Measurements from ENCODE around the gene CCDC40.

Gene CCDC40

GRCh38 chr17:80018917-80019651 lies 17.4 kb upstream of the CCDC40 start:
- no peak for DNase-seq (ENCODE audit: low read depth)

DNA sequence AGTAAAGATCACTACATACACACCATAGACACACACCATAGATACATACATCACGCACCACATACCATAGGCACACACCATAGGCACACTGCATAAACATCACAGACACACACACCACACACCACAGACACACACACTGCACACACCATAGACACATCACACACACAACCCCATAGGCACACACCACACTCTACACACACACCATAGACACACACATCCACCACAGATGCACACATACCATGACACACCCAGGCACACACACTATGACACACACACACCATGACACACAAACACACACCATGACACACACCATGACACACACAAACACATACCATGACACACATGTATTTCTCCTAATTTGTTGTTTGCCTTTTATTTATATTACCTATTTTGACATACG lies 14.8 kb upstream of the CCDC40 start:
- DNase-seq (ENCODE audit: low read depth) = no peak

DNA sequence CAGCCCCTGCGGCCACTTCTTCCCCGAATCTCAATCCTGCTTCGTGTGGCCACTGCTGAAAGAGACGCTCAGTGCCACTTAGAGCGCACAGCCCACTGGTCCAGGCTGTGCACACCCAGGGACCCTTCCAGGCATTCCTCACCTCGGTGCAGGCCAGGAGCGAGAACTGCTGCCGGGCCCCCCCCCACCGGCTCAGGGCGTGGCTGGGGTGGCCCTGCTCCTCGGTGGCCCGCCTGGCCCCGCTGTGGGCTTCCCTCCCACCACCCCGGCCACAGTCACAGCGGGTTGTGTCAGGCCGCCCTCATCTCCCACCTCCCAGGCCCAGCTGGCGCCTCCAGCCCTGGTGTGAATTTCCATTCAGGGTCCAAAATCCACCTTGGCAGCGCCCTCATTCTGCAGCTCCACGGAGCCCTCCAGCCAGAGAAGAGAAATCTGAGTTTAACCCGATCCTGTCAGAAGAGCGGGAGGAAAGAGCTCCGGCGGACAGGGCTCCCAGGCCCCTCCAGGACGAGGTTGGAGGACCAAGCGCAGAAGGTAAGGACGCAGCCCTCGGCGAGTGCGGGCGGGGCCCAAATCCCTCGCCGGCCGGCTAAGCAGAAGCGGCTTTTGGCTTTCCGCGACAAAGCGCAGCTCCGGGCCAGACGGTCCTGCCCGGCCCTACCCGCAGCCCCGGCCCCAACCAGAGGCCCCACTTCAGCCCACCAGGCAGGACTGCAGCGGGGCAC lies 12.8 kb upstream of the CCDC40 start:
- no peak for DNase-seq (ENCODE audit: low read depth)

- no peak for DNase-seq (ENCODE audit: low read depth)
Observed at GRCh38 chr17:80024206-80024972, 12.1 kb upstream of the CCDC40 start.

DNA sequence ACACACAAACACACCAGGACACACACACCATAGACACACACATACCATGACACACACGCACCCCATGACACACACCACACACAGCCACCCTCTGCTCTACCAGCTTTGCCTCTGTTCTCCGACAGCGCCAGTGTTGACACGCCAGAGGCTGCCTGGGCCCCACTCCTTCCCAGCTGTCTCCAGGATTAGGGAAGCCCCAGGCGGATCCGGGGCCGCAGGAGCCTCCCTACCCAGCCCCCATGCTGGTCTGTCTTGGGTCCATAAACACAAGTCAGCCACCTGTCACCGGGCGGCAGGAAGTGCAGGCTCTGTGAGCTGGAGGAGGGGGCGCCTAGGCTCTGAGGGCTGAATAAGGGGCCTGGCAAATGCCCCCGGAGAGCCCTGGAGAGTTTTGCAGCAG lies 11.3 kb upstream of the CCDC40 start:
- DNase-seq (ENCODE audit: low read depth) = no peak

GRCh38 chr17:80025796-80026195 lies 10.6 kb upstream of the CCDC40 start:
- DNase-seq (ENCODE audit: low read depth) = no peak

GRCh38 chr17:80026359-80027042 lies 9.9 kb upstream of the CCDC40 start:
- DNase-seq (ENCODE audit: low read depth) = no peak

DNA sequence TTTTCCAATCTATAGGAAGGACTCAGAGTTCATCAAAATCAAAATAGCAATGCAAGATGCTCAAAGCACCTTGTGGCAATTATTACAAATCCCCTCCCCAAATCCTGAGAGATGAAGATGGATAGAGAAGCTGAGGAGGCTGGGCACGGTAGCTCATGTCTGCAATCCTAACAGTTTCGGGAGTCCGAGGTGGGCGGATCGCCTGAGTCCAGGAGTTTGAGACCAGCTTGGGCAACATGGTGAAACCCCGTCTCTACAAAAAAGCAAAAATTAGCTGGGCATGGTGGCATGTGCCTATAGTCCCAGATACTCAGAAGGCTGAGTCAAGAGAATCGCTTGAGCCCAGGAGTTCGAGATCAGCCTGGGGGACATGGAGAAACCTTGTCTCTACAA lies 9.4 kb upstream of the CCDC40 start:
- no peak for DNase-seq (ENCODE audit: low read depth)

DNA sequence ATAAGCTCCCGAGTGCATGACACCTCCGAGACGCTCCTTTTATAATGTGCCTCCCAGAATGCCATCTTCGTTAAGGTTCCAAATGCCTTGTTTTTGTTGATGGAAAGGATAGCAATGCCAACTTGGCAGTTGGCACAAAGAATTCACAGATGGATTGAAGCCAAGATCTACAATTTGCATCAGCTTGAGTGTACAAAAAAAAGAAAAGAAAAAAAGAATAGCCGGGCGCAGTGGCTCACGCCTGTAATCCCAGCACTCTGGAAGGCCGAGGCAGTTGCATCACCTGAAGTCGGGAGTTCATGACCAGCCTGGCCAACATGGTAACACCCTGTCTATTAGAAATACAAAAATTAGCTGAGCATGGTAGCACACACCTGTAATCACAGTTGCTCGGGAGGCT lies 8.4 kb upstream of the CCDC40 start:
- DNase-seq (ENCODE audit: low read depth) = no peak

DNA sequence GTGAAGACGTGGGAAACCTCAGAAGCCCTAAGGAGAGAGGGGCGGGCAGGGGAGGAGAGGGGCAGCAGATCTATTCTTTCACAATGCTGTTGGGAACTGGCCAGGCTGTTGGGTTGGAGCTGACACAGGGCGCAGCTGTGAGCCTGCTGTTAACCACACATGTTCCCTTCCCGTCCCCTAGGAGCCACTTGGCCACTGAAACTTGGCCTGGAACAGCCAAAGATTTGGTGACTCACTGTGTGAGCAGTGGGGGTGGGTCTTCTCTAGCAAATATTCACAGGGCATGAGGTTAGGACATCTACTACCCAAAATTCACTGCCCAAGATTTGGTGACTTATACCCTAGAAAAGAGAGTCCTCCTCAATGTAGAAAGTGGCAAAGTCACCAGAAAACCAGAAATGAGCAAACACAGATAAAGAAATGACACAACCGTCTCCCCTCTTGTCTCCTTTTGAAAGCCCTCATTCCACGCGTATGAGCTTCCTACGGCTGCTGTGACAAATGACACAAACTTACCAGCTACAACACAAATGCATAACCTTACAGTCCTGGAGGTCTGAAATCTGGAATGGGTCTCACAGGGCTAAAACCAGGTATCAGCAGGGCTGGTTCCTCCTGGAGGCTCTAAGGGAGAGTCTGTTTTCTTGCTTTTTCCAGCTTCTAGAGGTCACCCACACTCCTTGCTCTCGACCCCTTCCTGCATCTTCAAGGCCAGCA lies 7.0 kb upstream of the CCDC40 start:
- no peak for DNase-seq (ENCODE audit: low read depth)

DNA sequence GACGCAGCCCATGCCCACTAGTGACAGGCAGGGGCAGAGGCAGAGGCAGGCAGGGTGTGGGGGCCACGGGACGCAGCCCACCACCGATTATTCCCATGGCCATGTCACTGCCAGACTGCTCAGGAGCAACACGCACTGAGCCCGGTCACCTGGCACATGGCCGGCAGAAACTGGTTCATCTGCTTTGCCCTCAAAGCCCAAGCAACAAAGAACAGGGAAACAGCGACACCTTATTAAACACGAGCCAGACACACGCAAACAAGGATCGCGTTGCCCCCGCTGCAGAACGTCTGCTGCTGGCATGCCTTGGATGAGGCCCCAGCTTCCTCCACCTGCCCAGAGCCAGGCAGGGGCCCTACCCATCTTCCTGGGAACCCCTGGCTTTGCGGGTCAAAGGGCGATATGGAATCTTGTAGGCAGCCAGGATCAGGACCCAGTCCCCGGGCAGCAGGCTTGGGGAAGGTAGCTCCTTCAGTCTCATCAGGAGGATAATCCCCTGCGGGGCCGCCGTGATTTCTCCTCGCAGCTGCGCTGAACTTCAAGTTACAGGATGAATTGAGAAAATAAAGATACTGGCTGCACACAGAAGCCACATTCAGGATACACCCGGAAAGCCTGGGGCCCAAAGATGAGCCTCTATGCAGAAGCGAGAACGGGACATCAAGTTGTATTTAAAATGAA lies 5.6 kb upstream of the CCDC40 start:
- no peak for DNase-seq (ENCODE audit: low read depth)

DNA sequence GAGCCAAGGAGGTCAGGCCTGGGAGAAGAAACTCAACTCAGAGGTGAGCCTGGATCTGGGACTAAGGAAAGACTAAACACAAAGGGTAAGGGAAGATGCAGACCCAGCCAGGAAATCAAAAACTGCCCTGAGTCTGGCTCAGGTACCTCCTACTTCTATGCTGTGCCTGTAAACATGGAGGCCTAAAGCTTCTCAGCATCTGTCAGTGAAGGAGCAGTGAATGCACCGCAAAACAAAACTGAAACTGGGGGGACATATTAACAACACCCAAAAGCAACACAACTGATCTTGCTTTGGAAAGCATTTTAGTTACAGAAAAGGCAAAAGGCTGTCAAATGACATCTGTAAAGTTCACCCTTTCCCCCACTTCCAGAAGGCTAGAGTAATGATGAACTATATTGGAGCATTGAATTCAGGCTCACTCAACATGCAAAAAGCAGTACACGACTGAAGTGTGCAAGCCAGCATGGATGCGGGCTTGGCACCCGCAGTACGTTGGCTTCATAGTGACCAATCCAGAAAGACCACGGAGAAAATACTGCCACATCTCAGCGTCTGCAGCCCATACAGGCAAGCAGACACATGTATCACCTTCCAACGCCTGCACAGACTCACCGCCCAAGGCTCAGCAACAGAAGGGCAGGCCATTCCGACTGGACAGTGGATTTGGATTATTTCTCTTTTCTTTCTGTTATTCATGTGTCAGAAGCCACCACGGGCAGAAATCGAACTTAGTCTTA lies 4.6 kb upstream of the CCDC40 start:
- no peak for DNase-seq (ENCODE audit: low read depth)

DNA sequence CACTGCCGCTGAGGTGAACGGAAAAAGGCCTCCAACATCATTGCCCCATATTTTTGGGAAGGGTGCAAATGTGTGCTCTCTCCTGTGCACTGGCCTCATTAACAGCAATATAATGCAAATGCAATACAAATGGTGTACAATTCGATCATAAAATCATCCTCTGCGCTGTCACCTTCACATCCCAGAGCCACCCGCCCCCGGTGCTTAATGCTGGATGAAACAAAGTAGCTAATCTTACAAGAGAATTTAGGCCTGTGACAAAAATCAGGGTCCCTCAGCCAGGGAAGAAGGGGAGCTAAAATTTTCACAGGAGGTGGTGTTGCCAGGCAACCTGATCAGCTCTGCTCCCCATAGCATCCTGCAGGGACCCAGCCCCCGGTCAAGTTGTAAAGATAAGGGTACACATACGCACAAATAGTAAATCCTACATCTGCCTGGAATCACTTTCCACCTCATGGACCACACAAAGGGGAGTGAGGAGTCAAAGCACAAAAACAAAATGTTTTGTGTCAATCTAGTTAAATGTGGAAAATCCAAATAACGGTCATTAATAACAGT lies 3.7 kb upstream of the CCDC40 start:
- DNase-seq (ENCODE audit: low read depth) = no peak

GRCh38 chr17:80033840-80034239 lies 2.6 kb upstream of the CCDC40 start:
- DNase-seq (ENCODE audit: low read depth) = no peak

DNA sequence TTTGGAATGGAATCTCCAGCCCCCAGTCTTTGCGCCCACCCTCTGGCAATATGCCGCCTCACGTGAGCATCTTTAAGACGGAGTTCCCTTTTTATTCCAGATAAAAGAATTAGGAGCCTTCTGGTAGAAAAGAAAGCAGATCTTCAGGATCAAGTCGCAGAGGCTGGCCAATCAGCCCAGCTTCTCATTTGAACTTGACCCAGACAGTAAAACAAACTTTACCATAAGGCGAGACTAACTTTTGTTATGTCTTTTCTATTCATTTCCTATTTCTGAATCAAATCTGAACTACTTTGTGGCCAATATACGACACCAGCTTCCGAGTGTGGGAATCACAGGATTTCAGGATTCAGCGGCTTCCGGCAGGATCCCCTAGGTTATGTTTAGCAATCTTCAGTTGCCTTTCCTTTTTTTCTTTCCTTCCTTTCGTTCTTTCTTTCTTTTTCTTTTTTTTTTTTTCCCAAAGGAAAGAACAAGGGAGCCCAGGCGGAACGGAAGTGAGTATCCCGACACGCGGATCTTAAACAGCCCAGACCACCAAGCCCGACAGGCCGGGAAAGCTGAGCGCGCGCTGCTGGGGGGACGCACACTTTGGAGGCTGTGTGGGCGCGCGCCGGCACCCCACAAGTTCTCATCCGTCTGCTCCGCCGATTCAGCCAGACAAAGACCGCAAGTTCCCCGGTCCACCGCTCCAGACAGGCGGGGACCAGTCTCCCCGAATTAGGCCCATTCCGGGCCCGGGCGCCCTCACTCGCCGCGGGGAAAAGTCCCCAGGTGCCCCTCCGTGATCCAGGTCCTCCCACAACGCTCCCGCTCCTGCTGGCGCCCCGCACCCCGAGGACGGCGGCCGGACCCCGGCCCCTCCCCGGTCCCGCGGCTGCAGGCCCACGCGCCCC lies 1.4 kb upstream of the CCDC40 start:
- DNase-seq (ENCODE audit: low read depth) = no peak

DNA sequence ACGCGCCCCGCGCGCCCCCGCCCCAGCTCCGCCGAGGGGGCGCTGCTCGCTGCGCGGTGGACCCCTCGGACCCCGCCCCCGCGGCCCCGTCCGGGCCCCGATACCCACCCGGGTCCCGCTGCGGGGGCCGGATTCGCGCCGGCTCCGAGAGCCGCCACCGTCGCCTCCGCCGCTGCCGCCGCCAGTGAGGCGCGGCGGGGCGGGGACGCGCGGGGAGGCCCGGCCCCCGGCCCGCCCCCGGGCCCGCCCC lies 830 bp upstream of the CCDC40 start, which contains the start of gene TBC1D16:
Gene TBC1D16, minus strand, starts transcription at position 186 of the 250 bp plus-strand sequence. CDS start 22,325 bp downstream, outside the sequence.
- DNase-seq (ENCODE audit: low read depth) = no peak

- DNase-seq (ENCODE audit: low read depth) = no peak
Observed at GRCh38 chr17:80036715-80037477, 454 bp downstream of the CCDC40 start.

DNA sequence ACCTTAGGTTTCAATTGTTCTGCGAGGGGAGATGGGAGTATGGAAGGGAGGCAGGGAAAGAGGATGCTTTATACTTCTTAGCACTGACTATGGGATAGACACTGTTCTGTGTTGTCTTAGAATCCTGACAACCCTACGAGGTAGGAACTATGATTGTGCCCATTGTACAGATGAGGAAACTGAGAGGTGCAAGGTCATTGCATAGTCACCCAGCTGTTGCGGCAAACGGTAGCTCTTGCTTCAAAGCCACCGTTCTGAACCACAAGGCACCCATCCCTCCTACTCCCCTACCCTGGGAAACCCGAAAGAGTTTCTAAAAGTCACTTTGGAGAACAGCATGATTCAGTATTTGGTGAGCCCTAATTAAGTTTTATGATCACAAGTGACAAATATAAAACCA lies 7.5 kb downstream of the CCDC40 start:
- no peak for DNase-seq (ENCODE audit: low read depth)

GRCh38 chr17:80045703-80046102 lies 9.3 kb downstream of the CCDC40 start:
- no peak for DNase-seq (ENCODE audit: low read depth)
